Nephron progenitor cell (in vitro differentiated cells): ENCODE measurements around the gene GLP1R.
A peak's percentile ranks its signal among the peaks of the same experiment; 100 is the strongest.

ENCODE experiments used
- DNase-seq: peaks from one replicate; pipeline ENCODE4 v3.0.0; 2021
- H3K27ac Mint-ChIP-seq: 2 replicates; pipeline ENCODE4 v1.8.0; 2021; ENCODE audit warnings: mild to moderate bottlenecking, moderate library complexity, mixed read lengths
- H3K27me3 Mint-ChIP-seq: 2 replicates; pipeline ENCODE4 v1.8.0; 2021; ENCODE audit warnings: mild to moderate bottlenecking, low read depth, mixed read lengths; ENCODE audit not compliant: poor library complexity
- H3K36me3 Mint-ChIP-seq: 2 replicates; pipeline ENCODE4 v1.8.0; 2021; ENCODE audit warnings: low read depth, mixed read lengths
- H3K4me1 Mint-ChIP-seq: 2 replicates; pipeline ENCODE4 v1.8.0; 2021; ENCODE audit warnings: mixed read lengths
- H3K4me3 Mint-ChIP-seq: 2 replicates; pipeline ENCODE4 v1.8.0; 2021; ENCODE audit warnings: mild to moderate bottlenecking, moderate library complexity, mixed read lengths
- H3K9me3 Mint-ChIP-seq: 2 replicates; pipeline ENCODE4 v1.8.0; 2021; ENCODE audit warnings: mild to moderate bottlenecking, moderate library complexity, mixed read lengths
- CTCF ChIP-seq: fragments of 200-600 bp; sonication (generic); IDR thresholded peaks from 2 replicates; pipeline ENCODE4 v1.5.0; 2021; ENCODE audit warnings: antibody characterized with exemption

Gene GLP1R

DNA sequence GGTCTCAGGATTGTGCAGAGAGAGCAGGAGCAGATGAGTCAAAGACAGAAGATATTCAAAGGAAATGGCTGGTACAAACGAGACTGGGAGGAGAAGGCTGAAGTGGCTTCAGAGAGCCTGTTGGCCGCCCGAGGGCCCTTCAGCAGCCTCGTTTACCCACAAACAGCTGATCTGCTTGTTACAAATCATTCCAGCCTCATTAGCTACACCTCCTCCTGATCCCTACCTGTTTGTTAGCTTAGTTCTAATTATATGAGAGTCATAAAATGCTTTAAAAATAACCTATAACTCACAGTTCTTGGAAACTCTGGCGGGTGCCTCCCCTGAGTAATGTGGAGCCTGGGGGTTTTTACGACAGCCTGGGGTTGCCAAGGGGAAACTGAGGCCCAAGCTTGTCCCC, 12.6 kb downstream of the GLP1R start:
- Mint-ChIP-seq H3K4me1 (peaks cover 30% of the 10 kb centered on the region), H3K9me3 (no peaks in the 10 kb centered on the region), H3K4me3 (no peak overlapping the region), H3K36me3 (no peaks in the 10 kb centered on the region), H3K27me3 (peaks cover 30% of the 10 kb centered on the region), H3K27ac (no peak overlapping the region)
- no peak for TF ChIP-seq CTCF
- DNase-seq: no peak

- peaks cover 28% of the 10 kb centered on the region for H3K27me3 Mint-ChIP-seq
- H3K4me1 Mint-ChIP-seq: peaks cover 30% of the 10 kb centered on the region
- H3K36me3 Mint-ChIP-seq: no peaks in the 10 kb centered on the region
- no peak for TF ChIP-seq CTCF
- no peak for DNase-seq
- H3K4me3 Mint-ChIP-seq: no peak overlapping the region
- H3K9me3 Mint-ChIP-seq: no peaks in the 10 kb centered on the region
- no peak overlapping the region for H3K27ac Mint-ChIP-seq
These were observed 13.0 kb downstream of the GLP1R start for GRCh38 chr6:39061588-39061987.

DNA sequence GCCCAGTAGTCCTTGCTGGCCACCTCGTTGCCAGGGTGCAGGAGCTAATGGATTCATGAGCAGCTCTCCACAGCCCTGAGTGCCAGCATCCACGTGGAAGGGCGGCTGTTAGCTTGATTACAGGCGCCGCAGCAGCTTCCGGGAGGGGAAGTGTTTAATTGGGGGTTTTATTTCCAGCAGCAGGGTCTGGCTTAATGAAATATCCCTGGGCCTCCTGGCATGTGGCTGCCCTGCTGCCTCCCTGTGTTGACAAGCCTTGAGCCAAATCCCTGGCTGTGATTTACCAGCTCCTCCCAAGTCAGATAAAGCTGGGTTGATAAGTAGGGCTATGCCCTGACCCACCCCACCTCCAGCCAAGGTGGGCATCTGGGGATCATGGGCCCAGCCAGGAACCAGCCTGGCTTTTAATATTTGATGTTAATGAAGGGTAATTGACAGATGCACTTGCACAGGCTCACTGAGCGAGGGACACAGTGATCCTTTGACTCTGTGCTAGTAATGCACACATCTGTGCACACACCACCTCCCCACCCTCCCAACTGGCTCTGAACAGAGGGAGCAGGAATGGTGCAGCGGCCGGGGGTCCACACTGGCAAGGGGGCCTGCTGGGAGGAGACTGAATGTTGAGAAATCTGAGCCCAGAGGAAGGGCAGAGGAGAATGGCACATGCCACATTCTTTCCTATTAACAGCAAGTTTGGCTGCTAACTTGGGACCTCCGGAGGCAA, 13.6 kb downstream of the GLP1R start:
- DNase-seq: no peak
- no peak for TF ChIP-seq CTCF
- Mint-ChIP-seq H3K4me3 (no peak overlapping the region), H3K9me3 (no peaks in the 10 kb centered on the region), H3K36me3 (no peaks in the 10 kb centered on the region), H3K27ac (no peak overlapping the region), H3K4me1 (peaks cover 30% of the 10 kb centered on the region), H3K27me3 (peaks cover 26% of the 10 kb centered on the region)

- TF ChIP-seq CTCF: no peak
- Mint-ChIP-seq H3K4me1 (peaks cover 24% of the 10 kb centered on the region), H3K36me3 (no peaks in the 10 kb centered on the region), H3K9me3 (no peaks in the 10 kb centered on the region), H3K4me3 (no peak overlapping the region), H3K27me3 (peaks cover 32% of the 10 kb centered on the region), H3K27ac (peak overlapping the region; percentile 23)
- no peak for DNase-seq
These were observed 14.9 kb downstream of the GLP1R start for GRCh38 chr6:39063526-39063925.

DNA sequence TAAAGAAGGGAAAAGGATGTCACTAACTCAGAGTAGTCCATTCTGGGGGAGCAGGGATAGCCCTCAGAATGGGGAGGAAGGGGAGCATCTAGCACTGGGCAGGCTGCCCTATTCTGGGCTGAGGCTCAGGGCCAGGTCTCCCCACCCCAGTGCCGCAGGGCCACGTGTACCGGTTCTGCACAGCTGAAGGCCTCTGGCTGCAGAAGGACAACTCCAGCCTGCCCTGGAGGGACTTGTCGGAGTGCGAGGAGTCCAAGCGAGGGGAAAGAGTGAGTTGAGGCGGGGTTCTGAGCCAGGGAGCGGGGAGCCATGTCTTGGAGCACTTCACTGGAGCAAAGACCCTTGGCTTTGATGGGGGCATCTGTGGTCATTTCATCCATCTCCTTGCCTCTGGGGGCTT, 17.0 kb downstream of the GLP1R start:
- Mint-ChIP-seq H3K9me3 (peaks cover 10% of the 10 kb centered on the region), H3K36me3 (no peaks in the 10 kb centered on the region), H3K4me1 (peaks cover 11% of the 10 kb centered on the region)

More for the DNA sequence above, 17.0 kb downstream of the GLP1R start:
- TF ChIP-seq CTCF: no peak
- Mint-ChIP-seq H3K4me3 (no peak overlapping the region), H3K27me3 (peaks cover 24% of the 10 kb centered on the region), H3K27ac (peak overlapping the region; percentile 13)
- no peak for DNase-seq
